Measurements from ENCODE around the gene RALGAPB. TPM values are rescaled to one million over a fixed set of nuclear protein-coding genes. Genes with fewer than 3 reads are reported as not detected.

Gene RALGAPB
- total and polyA plus RNA-seq, 2 of the 13 experiments (the other 11 are each of a cell fraction or from before 2014, with no cell fraction given): 17.6 to 30.6 TPM

GRCh38 chr20:38446441-38447209 lies 26.0 kb upstream of the RALGAPB start (continued):
- TF ChIP-seq ZNF784 (CRISPR knock-in tag; IDR thresholded peaks at IDR 0.05; ENCODE audit: borderline replicate concordance): peak; percentile 99
- TF ChIP-seq ARID5B (CRISPR knock-in tag; IDR thresholded peaks at IDR 0.05): peak; percentile 93
- TF ChIP-seq ZBTB42 (CRISPR knock-in tag; IDR thresholded peaks at IDR 0.05): peak; percentile 88; the same call in 1 of the 2 replicates
- peak; percentile 97 for TF ChIP-seq TOE1 (CRISPR knock-in tag; IDR thresholded peaks at IDR 0.05)
- no peak for TF ChIP-seq ZNF382 (CRISPR knock-in tag; IDR thresholded peaks at IDR 0.05; ENCODE audit: borderline replicate concordance)
- TF ChIP-seq JUN (CRISPR knock-in tag; IDR thresholded peaks at IDR 0.05): peak; percentile 59
- TF ChIP-seq ZNF580 (CRISPR knock-in tag; IDR thresholded peaks at IDR 0.05; ENCODE audit: borderline replicate concordance, low read depth): peak; percentile 99
- no peak for TF ChIP-seq ATM (IDR thresholded peaks at IDR 0.05; ENCODE audit: borderline replicate concordance)
- no peak for TF ChIP-seq CERS6 (CRISPR knock-in tag; IDR thresholded peaks at IDR 0.05)
- TF ChIP-seq SNAPC5 (CRISPR knock-in tag; IDR thresholded peaks at IDR 0.05; ENCODE audit: borderline replicate concordance): no peak
- TF ChIP-seq TFDP2 (CRISPR knock-in tag; IDR thresholded peaks at IDR 0.05): peak; percentile 95
- TF ChIP-seq MXD3 (CRISPR knock-in tag; IDR thresholded peaks at IDR 0.05): peak; percentile 97
- peak; percentile 97 for TF ChIP-seq ZNF687 (CRISPR knock-in tag; IDR thresholded peaks at IDR 0.05)
